ENCODE data around the gene CBLB.

- no peak for TF ChIP-seq CTCF (conservative IDR thresholded peaks at IDR 0.05; ENCODE audit: low read depth in 2 of 2)
- TF ChIP-seq ZNF114 (CRISPR knock-in tag; IDR thresholded peaks at IDR 0.05): no peak
- no peak for TF ChIP-seq EZH2 (IDR thresholded peaks at IDR 0.05; ENCODE audit: low read depth, unreplicated experiment)
- no peak for TF ChIP-seq POLR2AphosphoS5 (IDR thresholded peaks at IDR 0.05; ENCODE audit: low read depth)
- TF ChIP-seq EZH2phosphoT487 (IDR thresholded peaks at IDR 0.05; ENCODE audit: unreplicated experiment): no peak
- TF ChIP-seq CREB1 (CRISPR knock-in tag; IDR thresholded peaks at IDR 0.05; ENCODE audit: low read depth): no peak
- no peak for TF ChIP-seq ETS1 (IDR thresholded peaks at IDR 0.05)
Observed at GRCh38 chr3:105610473-105610872, 258.3 kb downstream of the CBLB start.

Data from GM23338 (cell line).